Measurements from ENCODE around the gene EIF1AD.

Gene EIF1AD

DNA sequence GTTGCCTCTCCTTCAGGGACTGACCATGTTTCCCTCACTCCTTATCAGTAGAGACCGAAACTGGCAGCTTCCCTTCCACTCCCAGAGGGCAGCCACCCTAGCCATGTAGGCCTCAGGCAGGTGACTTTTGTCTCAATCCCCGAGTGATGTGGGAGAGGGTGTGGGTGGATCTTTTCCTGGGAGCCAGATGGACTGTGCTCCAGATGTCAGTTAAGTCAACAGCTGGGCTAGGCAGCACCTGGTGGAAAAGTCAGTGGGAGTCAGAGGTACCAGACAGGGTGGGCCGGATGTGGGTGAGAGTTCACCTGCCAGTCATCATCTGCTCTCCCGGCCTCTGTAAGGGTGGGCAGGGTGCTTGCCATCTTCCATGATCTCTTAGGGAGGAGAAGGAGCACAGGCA lies 2.2 kb upstream of the EIF1AD start:
- DNase-seq: no peak
- ATAC-seq: no peak

DNA sequence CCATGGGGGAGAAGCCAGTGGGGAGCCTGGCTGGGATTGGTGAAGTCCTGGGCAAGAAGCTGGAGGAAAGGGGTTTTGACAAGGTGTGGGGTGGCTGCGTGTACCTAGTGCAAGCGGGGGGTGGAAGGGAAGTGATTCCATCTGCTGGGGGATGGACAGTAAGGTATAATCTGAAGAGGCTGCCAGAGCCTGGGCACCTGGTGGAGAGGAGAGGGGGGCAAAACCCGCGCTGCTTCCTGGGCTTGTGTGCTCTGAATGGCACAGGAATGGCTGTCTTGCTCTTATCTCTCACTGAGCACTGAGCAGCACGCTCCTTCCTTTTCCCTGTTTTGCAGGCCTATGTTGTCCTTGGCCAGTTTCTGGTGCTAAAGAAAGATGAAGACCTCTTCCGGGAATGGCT lies 1.3 kb upstream of the EIF1AD start:
- no peak for DNase-seq
- ATAC-seq: no peak

DNA sequence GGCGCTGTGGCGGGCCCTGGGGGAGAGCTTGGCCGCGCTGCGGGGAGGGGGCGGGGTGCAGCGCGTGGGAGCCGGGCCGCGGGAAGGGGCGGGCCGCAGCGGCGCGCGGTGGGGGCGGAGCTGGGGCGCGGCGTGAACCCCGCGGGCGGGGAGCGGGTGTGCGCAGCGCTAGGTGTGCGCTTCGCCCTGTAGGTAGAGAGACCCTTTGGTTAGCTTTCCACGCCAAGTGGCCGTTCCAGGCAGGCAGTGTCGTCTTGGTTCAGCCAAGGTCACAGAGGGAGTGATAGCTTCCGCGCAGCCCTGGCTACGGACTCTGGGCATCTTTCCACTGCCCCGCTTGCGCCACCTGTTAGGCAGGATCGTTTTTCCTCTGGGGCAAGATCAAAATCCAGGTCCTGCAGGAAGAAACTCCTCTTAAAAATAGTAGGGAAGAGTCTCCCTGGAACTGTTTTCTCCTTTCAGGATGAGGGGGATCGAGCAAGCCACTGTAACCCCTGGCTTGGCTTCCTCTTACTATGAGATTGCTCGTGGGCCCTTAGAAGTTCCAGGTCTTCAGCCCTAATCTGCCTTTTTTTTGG lies 780 bp upstream of the EIF1AD start:
- peak; percentile 70 for ATAC-seq
- no peak for DNase-seq

DNA sequence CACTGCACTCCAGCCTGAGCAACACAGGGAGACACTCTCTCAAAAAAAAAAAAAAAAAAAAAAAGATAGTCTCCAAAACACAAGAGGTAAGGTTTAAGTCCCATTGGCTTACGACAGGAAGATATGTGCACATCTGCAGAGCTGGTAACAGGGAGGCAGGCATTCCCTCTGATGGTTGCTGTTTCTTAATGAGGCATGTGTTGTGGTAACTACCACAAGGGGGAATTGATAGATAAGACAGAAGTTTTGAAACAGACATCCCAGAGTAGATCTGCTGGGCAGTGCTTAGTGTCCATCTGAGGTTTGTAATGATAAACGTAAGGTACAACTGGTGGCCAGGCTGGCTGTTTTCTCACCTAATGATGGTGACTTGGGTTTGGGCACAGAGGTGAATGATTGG lies 4.7 kb downstream of the EIF1AD start:
- no peak for DNase-seq
- no peak for ATAC-seq

DNA sequence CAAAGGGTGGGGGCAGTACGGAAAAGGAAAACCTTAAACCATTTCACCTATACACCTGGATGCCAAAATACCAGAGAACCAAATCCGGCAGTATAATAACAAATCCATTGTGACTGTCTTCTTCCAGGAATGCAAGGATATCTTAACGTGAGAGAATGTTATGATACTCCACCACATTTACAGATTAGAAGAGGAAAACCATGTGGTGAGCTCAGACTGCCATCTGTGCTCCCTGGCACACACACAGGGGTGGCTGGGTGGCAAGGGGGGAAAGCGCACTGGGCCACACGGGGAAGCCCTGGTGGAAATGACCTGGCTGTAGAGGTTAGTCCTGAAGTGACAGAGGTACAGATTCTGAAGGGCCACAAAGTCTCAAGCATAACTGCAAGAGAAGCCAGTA lies 9.9 kb downstream of the EIF1AD start:
- ATAC-seq (no peak), DNase-seq (no peak)

DNA sequence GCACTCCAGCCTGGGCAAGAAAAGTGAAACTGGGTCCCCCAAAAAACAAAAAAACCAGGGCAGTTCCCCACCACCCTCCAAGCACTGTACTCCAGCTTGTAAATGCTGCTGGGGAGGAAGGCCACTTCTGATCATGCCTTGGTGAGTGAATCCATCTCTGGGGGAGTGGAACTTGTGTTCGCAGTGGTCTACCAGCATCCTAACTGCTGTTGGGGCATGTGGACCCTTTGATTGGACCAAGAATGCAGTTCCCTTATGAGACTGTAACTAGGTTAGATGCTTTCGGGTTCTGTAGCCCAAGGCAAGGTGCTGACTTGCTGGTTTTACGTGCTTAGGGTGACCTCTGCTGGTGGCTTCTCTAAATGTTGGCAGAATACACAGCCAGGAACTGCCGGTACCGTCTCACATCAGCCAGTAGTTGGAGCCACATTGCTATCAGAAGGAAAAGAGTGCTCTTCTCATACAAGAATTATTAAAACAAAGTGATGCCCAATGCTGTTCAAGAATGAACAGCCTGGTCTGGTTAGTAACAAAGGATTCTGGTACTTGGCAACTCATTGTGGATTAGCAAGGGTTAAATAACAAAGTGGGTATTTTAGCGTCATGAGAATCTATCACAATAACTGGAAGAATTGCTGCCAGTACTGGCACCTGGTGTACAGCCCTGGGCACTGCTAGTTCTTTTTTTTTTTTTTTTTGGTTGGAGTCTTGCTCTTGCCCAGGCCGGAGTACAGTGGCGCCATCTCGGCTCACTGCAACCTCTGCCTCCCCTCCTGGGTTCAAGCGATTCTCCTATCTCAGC lies 13.0 kb downstream of the EIF1AD start:
- peak; percentile 89 for DNase-seq
- peak; percentile 100 for ATAC-seq

DNA sequence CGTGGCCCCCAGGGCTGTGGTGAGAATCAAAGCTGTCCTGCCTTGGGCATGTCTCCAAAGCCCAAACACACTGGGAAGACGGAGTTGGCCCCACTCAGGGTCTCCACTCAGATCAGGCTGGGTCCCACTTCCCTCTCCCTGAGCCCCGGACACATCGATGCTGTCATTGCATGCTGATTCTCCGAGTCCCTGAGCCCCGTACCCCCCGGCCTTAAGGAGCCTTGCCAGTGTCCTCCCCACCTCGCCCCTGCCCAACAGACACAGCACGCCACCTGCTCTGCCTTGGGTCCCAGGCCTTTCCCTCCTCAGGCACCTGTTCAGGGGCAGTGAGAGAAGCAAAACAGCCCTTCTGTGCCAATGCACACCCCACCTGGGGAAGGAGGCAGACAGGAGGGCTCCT lies 14.6 kb downstream of the EIF1AD start:
- ATAC-seq: no peak
- DNase-seq: no peak

DNA sequence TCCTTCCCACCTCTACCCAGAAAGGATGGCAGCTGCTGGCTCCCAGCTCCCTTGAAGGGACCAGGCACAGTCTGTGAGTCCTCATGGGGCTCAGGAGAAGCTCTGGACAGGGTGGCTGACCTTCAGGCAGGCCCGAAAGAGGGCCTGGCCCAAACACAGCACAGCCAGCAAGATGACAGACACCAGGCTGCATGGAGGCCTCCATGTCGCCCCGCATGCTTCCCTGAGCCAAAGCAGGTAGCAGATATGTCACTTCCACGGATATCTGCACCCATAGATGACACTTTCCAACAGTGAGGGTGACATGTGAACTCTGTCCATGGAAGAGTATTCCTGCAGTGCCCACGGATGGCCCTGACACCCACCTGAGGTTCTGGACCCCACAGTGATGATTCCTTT lies 18.4 kb downstream of the EIF1AD start:
- no peak for DNase-seq
- no peak for ATAC-seq

DNA sequence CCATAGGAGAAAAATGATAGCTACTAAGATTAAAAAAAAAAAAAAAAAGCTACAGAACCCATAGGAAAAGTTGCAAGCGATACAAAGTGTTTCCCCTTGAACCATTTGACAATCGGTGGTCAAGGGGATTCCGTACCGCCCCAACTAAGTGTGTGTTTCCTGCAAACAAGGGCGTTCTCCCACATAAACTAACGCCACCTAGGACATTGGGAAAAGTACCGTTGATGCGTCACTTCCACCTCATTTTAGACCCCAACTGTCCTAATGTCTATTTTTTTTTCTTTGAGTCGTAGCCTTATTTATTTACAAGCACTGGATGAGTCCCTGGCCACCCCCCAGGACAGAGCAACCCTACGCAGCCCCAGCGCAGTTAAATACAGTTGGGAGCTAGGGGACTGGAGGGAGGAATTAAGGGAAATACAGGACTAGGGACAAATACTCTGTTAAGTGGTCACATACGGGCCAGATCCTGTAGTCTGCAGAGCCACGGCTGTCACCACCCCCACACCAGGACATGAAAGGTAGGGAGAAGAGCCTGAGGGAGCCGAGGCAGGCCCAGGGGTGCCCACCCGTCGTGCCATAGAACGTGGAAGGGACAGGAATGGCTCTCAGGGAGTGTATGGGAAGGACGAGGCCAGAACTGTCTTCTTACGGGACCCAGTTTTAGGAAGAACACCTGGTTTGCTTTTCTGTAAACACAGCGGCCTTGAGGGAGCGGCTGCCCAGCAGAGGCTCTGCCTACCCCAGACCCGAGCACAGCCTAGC lies 19.0 kb downstream of the EIF1AD start:
- no peak for ATAC-seq

DNA sequence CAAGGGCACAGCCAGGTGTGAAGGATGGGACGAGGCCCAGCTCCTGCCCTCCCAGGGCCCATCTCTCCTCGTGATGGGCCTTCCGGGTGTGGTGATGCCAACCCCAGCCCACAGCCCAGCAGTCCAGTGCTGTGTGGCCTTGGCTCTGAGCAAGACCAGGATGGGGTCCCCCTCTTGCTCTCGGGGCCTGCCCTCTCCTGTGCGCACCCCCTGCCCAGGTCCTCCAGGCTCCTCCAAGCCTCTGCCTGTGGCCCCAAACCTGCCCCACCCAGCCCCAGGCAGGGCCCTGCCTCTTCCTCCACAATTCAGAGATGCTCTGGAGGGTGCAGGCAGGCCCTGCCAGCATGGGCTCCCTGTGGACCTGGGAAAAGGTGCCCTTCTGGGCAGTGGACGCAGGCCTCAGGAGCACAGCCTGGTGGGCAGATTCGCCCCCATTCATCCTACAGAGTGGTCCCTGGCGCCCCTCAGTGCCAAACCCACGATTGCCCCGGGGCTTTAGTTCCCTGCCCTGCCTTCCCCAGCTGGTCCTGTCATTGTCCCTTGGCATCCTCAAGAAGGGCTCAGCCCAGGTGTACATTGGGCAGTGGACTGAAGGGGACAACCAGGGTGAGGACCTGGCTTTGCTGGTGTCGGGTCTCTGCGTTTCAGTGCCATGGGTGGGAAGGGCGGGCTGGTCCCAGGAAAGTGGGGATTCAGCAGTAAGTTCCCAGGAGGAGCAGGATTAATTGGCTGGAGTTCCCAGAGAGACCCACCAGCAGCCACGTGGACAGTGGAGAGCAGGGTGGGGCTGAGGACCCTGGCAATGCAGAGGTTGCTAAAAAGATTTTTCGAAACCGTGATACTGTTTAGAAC lies 19.8 kb downstream of the EIF1AD start:
- DNase-seq (no peak), ATAC-seq (no peak)

More for the DNA sequence above, 19.0 kb downstream of the EIF1AD start:
- no peak for DNase-seq

DNA sequence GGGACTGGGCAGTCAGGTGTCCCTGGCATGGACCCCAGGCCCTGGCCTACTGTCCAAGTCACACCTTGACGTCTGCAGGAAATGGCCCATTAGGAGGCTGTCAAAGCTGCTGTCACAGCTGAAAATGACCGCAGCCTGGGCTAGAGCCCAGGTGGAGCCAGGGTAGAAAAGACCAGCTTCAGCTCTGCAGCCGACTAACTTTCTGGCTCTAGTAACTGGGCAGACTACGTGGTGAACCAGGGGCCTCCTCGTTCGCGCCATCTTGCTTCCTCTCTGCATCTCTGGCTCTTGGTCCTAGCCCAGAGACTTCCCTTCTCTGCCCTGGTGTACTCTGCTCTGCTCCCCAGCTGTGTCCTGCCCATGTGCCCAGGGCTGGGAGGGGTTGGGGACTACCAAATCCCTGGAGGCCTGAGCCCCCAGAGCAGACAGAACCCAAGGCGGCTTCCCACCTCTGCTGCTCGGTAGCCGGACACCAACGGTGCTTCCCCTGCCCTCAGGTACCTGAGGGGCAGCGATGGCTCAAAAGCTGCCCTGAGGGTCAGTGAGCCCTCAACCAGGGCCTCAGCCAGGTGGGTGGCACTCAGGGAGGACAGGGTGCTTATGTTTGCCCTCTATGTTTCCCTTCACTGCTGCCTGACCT lies 20.7 kb downstream of the EIF1AD start:
- no peak for ATAC-seq

DNA sequence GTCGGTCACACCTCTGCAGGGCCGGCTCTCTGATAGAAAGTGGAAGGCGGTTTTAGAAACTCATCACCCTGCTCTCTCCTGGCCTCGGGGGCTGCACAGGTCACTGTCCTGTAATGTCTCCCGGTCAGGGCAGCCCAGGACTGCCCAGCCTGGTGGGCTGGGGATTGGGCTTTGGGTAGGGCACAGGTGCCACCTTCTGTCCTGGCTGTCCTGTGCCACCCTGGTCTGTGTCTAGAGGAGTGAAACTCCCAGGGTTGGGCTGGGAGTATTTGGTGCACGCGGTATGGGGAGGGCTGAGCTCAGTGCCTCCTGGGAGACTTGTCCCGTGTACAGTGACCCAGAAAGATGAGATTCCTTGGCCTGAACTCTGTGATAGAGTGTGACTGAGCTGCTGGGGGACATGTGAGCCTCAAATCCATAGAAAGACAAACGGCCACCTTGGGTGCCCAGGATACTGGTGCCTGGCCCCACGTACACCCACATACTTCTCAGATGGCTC lies 22.6 kb downstream of the EIF1AD start:
- ATAC-seq: no peak
- no peak for DNase-seq

More for the DNA sequence above, 20.7 kb downstream of the EIF1AD start:
- no peak for DNase-seq

DNA sequence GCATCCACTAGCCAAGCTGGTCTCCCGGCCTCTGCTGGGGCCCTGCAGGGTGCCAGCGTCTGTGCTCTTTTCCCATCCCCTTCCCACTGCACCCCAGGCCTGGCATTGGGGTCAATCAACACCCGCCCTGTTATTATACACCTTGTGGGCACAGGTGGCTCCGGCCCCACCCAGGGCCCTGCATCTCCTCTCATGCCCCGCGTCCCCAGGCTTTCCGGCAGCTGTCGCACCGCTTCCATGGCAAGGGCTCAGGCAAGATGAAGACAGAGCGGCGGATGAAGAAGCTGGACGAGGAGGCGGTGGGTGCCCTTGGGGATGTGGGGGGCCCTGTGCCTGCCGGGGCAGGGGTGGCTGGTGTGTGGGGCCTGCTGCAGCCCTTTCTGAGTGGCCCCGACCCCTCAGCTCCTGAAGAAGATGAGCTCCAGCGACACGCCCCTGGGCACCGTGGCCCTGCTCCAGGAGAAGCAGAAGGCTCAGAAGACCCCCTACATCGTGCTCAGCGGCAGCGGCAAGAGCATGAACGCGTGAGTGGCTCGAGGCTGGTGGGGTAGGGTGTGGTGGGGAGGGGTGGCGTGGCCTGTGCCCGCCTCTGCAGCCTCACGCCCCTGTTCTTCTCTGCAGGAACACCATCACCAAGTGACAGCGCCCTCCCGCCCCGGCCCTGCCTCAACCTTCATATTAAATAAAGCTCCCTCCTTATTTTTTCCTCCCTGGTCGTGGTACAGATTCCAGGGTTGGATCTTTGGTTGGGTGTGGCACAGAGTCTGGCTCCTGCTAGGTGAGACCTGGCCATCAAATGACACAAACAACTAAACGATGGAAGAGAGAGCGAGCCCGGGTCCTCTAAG lies 23.3 kb downstream of the EIF1AD start:
- DNase-seq (no peak), ATAC-seq (no peak)

DNA sequence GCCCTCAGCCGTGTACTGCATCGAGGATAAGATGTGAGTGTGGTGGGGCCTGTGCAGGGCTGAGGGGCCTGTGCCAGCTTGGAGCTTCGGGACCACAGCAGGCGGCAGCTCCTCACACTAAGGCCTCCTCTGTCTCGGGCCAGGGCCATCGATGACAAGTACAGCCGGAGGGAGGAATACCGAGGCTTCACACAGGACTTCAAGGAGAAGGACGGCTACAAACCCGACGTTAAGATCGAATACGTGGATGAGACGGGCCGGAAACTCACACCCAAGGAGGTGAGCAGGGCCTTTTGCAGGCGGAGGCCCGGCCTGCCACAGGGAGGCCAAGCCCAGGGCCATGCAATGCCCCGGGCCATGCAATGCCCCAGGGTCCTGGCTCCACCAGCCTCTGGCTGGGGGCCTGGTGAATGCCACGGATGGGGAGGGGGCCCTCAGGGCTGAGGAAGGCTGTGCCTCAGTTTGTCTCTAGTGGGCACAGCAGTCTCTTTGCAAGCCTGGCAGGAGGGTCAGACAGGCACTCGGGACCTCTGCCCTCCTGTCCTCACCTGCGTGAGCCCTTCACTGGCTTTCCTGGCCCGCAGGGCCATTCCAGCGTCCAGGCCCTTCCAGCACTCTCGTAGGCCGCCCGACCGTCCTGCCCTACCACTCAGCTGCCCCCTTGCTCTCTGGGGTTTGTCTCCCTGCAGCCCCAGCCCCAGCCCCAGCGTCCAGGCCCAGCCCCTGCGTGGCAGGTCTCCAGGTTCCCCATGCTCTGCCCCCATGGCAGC lies 24.2 kb downstream of the EIF1AD start:
- DNase-seq: no peak
- ATAC-seq: no peak

DNA sequence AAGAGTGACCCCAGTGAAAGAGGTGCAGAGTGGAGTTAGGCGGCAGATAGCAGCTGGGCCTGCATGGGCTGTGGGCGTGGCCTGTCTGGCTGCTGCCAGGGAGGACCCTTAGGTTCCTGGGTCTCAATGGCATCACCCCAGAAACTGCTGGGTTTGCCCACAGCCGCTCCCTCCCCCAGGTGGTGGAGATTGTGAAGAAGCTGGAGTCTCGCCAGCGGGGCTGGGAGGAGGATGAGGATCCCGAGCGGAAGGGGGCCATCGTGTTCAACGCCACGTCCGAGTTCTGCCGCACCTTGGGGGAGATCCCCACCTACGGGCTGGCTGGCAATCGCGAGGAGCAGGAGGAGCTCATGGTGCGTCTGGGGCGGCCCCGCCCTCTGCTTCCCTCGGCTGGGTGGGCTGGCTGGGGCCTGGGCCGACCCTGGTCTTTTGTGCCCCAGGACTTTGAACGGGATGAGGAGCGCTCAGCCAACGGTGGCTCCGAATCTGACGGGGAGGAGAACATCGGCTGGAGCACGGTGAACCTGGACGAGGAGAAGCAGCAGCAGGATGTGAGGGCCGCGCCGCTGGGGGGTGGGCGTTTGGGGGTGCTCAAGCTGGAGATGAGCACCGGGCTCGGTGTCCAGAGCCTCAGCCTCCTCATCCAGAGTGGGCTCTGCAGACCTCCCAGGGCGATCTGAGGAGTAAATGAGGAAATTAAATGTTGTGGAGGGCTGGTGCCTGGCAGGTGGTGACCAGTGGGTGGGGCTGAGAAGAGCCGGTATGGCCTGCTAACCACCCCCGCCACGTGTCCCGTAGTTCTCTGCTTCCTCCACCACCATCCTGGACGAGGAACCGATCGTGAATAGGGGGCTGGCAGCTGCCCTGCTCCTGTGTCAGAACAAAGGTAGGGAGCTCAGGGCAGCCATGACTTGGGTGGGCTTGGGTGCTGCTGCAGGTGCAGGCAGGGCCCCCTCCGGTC lies 25.5 kb downstream of the EIF1AD start:
- DNase-seq: no peak
- ATAC-seq: no peak

DNA sequence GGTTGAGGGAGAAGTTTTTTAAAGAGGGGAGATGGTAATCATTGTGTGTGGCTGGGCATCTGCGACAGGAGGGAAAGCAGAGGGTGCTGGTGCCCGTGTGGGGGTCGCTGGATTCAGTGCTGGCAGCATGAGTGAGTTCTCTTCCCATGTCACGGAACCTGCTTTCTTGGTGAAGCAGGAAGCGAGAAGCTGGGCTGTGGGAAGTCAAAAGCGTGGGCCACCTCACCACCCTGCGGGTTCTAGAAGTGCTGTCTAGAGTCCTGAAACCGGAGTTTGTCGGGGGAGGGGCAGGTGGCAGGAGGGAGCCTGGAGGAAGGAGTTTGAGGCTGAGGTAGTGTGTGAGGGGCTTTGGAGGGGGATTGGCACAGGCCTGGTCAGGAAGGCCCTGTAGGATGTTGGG lies 26.2 kb downstream of the EIF1AD start:
- ATAC-seq: no peak
- DNase-seq: no peak

DNA sequence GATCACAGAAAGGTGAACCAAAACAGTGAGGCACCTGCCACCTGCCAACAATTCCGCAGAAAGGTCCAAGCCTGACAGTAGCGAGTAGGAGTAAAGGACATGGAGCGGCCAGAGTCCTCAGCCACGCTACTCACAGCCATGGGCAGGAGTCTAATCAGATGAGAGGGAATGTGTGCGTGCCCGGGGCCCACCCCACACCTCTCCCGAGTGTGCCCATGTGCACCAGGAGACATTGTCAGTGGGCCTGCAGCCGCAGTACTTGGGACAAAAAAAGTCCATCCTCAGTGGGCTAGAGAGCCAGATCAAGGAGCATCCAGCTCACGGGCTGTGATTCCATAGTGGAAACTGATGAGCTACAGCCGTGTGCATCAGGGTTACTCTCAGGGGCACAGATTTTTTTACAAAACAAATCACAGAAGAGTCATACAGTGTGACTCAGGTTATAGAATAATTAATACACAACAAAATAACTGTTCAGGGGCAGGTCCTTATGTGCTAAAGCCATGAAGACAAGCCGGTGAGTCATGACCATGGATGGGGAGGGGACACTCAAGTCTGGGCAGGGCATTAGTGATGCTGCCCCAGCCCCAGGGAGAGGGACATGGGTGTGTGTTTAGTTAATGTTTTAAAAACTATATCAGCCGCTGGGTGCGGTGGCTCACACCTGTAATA lies 28.4 kb downstream of the EIF1AD start:
- no peak for DNase-seq
- ATAC-seq: no peak

DNA sequence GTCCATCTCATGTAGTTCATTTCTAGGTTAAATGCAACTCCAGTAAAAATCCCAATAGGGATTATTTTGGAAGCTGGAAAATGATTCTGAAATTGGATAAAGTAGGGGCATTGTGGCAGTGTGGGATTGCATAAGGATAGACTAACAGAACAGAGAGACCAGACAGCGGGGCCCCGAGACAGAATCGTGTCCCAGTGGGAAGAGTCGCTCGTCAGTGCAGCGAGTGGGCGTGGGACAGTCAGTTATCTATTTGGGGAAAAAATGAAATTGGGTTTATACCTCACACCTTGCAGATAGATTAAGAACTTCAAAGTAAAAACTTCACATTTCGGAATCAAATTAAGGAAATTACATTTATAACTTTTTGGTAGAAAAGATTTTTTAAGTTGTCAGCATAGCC lies 29.8 kb downstream of the EIF1AD start:
- DNase-seq (no peak), ATAC-seq (no peak)

Data from stimulated activated naive CD8-positive, alpha-beta T cell treated with anti-CD3 and anti-CD28 coated beads, Interleukin-15, Interleukin-2, amounts not matched to agents 100 U/mL and 50 U/mL, for 24 hours (primary cell).